GM21825 (cell line): Measurements from ENCODE around the gene S100A8.

Experiments used
- ATAC-seq: cut with Tn5 transposase; IDR thresholded peaks from one replicate; pipeline ENCODE4 v1.9.1; 2021; ENCODE audit warnings: mild to moderate bottlenecking, moderate library complexity; ENCODE audit not compliant: unreplicated experiment

S100A8 gene

GRCh38 chr1:153393926-153394325 lies 3.1 kb upstream of the S100A8 start:
- no peak for ATAC-seq

GRCh38 chr1:153392822-153393221 lies 1.9 kb upstream of the S100A8 start:
- no peak for ATAC-seq

DNA sequence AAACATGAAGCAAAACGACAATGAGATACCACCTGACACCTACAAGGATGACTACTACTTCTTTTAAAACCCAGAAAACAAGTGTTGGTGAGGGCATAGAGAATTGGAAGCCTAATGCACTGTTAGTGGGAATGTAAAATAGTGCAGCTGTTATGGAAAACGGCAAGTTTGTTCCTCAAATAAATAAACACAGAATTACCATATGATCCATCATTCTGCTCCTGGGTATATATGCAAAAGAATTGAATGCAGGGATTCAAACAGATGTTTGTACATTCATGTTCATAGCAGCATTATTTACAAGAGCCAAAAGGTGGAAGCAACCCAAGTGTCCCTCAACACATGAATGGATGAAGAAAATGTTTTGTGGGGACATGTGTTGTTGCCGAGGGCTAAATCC lies 1.4 kb upstream of the S100A8 start:
- ATAC-seq: no peak

- no peak for ATAC-seq
Observed at GRCh38 chr1:153389973-153390879, 647 bp downstream of the S100A8 start.

DNA sequence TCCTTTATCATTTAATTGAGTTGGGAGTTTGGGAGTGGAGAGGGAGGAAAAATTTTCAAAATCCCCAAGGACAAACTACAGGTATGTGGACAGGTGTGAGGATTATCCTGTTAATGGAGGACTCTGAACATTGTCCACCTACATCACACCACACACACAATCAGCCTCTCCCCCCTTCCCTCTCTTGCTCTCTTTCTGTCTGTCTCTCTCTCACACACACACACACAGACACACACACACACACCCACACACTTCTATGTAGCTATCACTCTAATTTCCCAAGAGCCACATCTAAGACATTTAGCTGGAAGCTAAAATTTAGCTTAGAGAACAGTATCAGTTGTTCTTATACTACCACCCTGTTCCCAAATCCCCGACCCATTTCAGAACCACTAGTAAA lies 1.5 kb downstream of the S100A8 start:
- no peak for ATAC-seq

DNA sequence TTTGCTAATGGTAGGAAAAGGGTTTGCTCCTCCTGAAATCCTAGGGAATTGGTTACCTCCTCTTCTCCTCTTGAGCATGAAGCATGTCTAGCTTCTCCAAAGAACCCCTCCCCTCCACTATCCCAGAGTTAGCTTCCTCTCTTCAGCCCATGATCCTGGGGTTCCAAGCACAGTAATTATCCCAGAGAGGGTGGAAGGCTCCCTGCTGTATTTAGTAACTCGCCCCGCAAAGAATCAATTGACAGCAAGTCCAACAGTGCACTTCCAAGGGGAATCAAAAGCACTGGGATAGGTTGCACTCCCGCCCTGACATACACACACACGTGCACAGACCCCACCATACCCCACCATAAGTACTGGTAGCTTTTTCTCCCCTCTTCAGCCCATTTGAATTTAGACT lies 3.1 kb downstream of the S100A8 start:
- ATAC-seq: no peak

- no peak for ATAC-seq
Observed at GRCh38 chr1:153387001-153387400, 3.9 kb downstream of the S100A8 start.

GRCh38 chr1:153386500-153386901 lies 4.4 kb downstream of the S100A8 start:
- no peak for ATAC-seq

- ATAC-seq: no peak
Observed at GRCh38 chr1:153384958-153385580, 5.8 kb downstream of the S100A8 start.

DNA sequence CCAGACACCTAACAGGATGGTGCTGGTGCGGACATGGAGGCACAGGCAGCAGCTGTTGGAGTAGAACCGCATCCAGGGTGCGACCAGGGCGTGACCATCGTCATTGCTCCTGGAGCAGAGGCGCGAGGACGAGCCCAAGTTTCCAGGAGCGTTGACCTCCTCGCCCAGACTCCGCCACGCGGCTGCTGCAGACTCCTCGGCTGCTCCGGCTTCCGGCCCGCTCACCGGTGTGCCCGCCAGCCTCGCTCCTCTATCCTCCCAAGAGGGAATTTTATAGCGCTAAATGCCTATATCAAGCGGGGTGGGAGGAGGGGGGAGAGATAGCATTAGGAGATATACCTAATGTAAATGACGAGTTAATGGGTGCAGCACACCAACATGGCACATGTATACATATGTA lies 10.2 kb downstream of the S100A8 start:
- ATAC-seq: no peak

- no peak for ATAC-seq
Observed at GRCh38 chr1:153379591-153379990, 11.3 kb downstream of the S100A8 start.

- ATAC-seq: no peak
Observed at GRCh38 chr1:153375511-153375910, 15.4 kb downstream of the S100A8 start, which contains the start of gene S100A12. S100A12 (minus strand) TSS chr1:153375621; CDS start chr1:153374592, 1,029 bp downstream.

- no peak for ATAC-seq
Observed at GRCh38 chr1:153374071-153374470, 16.8 kb downstream of the S100A8 start.

GRCh38 chr1:153372571-153372970 lies 18.3 kb downstream of the S100A8 start:
- no peak for ATAC-seq

DNA sequence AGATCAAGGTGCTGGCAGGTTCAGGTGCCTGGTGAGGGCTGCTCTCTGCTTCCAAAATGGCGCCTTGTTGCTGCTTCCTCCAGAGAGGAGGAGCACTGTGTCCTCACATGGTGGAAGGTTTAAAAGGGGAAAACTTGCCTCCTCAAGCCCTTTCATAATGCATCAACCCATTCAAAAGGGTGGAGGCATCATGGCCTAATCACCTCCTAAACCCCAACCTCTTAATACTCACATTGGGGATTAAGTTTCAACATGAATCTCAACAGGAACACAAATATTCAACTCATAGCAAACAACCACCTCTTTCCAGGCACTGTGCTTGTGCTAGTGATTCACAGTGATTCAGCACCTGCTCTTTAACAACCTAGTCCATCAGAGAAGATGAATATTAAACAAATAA lies 19.6 kb downstream of the S100A8 start:
- no peak for ATAC-seq

DNA sequence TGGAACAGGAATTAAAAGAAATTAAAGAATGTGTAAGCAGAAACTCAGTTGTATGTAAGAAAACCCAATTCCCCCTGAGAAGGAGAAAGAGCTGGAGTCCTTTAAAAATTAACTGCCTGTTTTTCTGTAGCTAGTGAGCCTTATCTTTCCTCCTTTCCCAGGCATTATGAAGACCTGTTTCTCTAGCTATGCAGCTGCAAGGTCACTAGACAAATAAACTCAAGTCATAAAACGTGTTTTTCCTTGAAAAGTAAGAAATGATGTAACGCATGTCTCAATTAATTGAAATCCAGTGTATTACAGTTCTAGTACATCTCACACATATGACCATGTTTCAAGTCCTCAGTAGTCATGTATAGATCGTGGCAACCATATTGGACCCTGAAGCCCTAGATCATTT lies 20.7 kb downstream of the S100A8 start:
- no peak for ATAC-seq

DNA sequence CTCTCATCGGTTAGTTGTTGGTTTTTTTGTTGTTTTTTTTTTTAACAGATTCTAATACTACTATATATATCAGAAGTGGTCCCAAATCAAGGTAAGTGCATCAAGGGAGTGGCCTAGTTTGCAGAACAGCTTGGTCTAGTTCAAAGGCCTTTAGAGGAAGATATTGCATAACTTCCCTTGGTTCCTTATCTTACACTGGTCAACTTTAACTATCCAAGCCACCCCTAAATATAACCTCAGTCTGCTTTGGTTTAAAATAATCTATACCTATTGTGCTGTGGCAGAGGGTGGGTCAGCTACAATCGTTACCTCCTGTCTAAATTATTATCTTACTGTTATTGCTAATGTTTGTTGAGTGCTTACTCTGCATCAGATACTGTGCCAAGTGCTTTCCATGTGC lies 22.4 kb downstream of the S100A8 start:
- no peak for ATAC-seq

GRCh38 chr1:153367090-153367489 lies 23.8 kb downstream of the S100A8 start:
- no peak for ATAC-seq

- no peak for ATAC-seq
Observed at GRCh38 chr1:153366261-153366660, 24.6 kb downstream of the S100A8 start.

DNA sequence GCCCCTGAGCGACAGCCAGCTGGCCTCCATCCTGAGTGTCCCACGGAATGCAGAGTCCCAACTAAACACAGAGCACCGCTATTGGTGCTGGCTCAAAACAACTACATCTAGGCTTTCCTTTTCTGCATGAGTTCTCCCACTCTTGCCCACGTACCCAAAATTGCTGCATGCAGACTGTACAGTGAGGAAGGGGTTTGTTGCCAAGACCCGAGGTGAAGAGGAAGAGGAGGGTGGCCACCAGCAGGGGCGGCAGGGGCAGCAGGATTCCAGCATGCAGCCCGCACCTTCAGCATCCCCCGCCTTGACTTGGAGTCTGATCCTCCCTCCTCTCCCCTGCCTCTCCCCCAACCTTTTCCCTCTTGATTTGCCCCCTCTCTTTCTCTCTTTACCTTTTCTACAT lies 25.2 kb downstream of the S100A8 start:
- ATAC-seq: no peak

DNA sequence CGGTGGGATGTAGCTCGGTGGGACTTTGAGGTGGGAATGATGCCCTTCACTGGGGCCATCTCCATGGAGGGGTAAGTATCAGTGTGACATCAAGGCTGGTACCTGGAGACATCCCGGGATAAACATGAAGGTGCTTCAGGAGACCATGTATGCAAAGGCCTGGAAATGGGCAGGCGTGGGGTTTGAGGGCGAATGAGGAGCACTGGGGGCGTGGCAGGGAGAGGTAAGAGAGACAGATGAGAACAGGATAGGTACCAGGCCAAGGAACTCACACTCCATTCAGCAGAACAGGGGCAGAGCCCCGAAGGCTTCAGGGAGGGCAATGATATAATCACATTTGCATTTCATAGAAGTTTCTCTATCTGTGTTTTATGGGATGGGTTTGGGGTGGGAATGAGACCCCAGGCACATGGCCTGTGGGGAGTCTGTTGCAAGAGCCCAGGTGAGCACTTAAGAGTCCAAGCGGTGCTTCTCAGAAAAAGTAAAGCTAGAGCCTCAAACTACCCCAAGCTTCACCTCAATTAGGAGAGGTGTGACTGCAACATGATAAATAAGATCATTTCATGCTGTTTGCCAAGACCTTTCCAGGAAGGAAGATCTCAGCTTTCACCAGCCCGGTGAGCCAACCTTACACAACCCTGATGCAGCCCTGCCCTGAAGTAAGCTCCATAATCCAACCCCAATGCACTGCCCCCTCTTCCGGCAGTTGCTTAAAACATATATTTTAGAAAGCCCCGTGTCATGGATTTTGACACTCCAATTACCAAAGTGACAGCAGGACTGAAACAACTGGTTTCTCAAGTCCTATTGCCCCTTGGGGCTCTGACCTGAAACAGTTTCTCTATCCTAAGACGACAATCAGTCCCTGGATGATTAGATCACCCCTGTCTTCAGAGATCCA lies 25.9 kb downstream of the S100A8 start:
- ATAC-seq: no peak
